Measurements from ENCODE around the gene APAF1.

Gene APAF1

GRCh38 chr12:98725476-98726247, 80.6 kb downstream of the APAF1 start:
- DNase-seq (ENCODE audit: insufficient read length, low spot score) (peak; percentile 39), FAIRE-seq (peak; percentile 86)
- TF ChIP-seq POLR2A (IDR thresholded peaks at IDR 0.05; ENCODE audit: low read depth, low read length): no peak

DNA sequence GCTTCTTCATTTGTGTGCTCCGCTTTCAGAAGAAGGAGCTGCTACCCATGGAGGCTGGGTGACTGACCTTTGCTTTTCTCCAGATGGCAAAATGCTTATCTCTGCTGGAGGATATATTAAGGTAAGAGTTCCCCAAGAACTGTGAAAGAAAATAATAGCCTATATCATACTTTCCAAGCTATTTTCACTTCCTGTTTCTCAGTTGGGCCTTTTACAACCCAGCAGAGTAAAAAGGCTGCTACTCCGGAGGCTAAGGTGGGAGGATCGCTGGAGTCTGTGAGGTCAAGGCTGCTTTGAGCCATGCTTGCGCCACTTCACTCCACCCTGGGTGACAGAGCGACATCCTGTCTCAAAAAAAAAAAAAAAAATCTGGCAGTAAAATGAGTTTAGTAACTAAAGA, 82.1 kb downstream of the APAF1 start:
- FAIRE-seq: no peak
- no peak for TF ChIP-seq POLR2A (IDR thresholded peaks at IDR 0.05; ENCODE audit: low read depth, low read length)
- no peak for DNase-seq (ENCODE audit: insufficient read length, low spot score)

- no peak for DNase-seq (ENCODE audit: insufficient read length, low spot score)
- no peak for FAIRE-seq
- no peak for TF ChIP-seq POLR2A (IDR thresholded peaks at IDR 0.05; ENCODE audit: low read depth, low read length)
These were observed 85.3 kb downstream of the APAF1 start for GRCh38 chr12:98730412-98730811.

DNA sequence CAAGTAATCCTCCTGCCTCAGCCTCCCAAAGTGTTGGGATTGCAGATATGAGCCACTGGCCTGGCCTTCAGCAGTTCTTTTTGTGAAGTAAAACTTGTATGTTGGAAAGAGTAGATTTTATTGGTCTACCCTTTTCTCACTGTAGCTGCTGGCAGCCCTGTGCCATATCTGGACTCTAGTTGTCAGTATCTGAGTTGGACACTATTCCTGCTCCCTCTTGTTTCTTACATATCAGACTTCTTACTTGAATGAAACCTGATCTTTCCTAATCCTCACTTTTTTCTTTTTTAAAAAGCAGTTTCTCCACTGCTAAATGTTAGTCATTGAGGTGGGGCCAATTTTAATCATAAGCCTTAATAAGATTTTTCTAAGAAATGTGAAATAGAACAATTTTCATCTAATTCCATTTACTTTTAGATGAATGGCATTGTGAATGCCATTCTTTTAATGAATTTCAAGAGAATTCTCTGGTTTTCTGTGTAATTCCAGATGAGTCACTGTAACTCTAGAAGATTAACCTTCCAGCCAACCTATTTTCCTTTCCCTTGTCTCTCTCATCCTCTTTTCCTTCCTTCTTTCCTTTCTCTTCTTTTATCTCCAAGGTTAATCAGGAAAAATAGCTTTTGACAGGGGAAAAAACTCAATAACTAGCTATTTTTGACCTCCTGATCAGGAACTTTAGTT, 88.7 kb downstream of the APAF1 start:
- FAIRE-seq (no peak), DNase-seq (ENCODE audit: insufficient read length, low spot score) (no peak)
- no peak for TF ChIP-seq POLR2A (IDR thresholded peaks at IDR 0.05; ENCODE audit: low read depth, low read length)

- no peak for DNase-seq (ENCODE audit: insufficient read length, low spot score)
- no peak for FAIRE-seq
- no peak for TF ChIP-seq POLR2A (IDR thresholded peaks at IDR 0.05; ENCODE audit: low read depth, low read length)
These were observed 90.7 kb downstream of the APAF1 start for GRCh38 chr12:98735821-98736220.

DNA sequence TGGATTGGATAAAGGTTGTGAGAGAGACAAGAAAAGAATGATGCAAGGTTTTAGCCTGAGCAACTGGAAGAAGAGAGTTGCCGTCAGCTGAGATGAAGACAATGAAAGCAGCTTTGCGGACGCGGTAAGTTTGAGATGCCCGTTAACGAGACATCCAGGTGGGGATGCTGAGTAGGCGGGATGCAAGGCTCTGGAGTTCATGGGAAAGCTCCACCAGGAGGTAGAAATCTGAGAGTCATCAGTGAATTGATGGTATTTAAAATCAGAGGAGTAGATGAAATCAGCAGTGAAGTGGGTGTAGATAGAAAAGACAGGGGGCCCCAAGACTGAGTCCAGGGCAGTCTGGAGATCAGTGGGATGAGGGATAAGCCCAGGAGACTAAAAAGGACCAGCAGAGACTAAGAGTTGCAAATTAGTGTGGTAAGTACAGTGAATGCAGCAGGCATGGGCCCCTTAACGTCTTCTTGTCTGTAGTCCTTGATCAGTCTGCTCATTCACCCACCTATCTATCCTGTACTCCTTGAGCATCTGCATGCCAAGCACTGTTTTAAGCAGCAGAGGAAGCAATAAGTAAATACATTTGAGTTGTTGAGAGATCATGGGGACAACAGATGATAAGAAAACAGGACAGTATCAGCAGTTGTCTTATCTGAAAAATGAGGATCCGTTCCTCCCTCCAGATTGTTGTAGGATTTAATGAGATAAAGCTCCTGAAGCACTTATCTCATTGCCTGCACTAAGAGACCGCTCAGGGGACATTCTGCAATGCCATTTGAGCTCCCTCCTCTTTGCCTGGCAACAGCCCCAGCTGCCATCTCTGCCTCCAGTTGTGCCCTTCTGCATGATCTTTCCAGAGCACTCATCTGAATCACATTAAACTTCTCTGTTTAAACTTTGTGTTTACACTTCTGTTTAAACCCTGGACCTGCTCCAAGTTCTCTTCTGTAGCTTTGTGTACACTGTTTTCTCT, 91.5 kb downstream of the APAF1 start:
- no peak for FAIRE-seq
- DNase-seq (ENCODE audit: insufficient read length, low spot score): no peak
- TF ChIP-seq POLR2A (IDR thresholded peaks at IDR 0.05; ENCODE audit: low read depth, low read length): no peak

DNA sequence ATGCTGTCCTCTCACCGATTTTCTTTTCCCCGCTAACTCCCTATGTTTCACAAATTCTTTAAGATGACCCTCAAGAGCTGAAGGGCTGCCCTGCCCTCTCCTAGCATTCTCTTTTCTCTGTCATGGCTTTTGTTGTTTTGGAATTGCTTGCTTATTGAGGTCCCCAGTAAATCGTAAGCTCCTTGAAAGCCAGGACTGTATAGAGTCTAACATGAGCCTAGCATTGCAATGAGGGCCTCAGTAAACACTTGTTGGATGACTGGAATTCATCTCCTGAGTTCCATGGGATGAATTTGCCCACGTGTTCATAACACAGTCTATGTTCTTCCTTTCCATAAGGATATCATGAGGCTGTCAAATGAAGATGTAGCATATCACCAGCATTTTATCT, 92.2 kb downstream of the APAF1 start:
- FAIRE-seq: no peak
- TF ChIP-seq POLR2A (IDR thresholded peaks at IDR 0.05; ENCODE audit: low read depth, low read length): no peak
- no peak for DNase-seq (ENCODE audit: insufficient read length, low spot score)

GRCh38 chr12:98738002-98738401, 92.9 kb downstream of the APAF1 start:
- FAIRE-seq: no peak
- no peak for TF ChIP-seq POLR2A (IDR thresholded peaks at IDR 0.05; ENCODE audit: low read depth, low read length)

DNA sequence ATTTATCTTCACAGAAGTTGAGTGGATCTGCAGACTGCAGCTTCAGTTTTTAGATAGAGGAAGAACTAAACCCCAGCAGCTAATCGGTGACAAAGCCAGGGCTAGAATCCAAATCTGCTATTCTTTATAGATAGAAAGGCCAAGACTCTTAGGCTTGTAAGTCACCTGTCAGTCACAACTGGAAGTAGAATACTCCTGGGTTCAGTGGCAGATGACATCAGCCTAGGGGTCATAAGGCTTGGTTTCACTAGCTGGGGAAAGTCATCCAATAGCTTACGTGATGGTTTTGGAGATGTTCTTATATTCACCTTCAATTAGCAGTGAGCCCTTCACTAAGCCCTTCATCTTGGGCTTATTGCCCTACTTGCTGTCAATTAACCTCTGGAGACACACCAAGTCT, 93.4 kb downstream of the APAF1 start:
- FAIRE-seq: no peak
- DNase-seq (ENCODE audit: insufficient read length, low spot score): no peak
- no peak for TF ChIP-seq POLR2A (IDR thresholded peaks at IDR 0.05; ENCODE audit: low read depth, low read length)

More at GRCh38 chr12:98738002-98738401, 92.9 kb downstream of the APAF1 start:
- DNase-seq (ENCODE audit: insufficient read length, low spot score): no peak

GRCh38 chr12:98740751-98741150, 95.7 kb downstream of the APAF1 start:
- no peak for TF ChIP-seq POLR2A (IDR thresholded peaks at IDR 0.05; ENCODE audit: low read depth, low read length)
- FAIRE-seq (no peak), DNase-seq (ENCODE audit: insufficient read length, low spot score) (no peak)

DNA sequence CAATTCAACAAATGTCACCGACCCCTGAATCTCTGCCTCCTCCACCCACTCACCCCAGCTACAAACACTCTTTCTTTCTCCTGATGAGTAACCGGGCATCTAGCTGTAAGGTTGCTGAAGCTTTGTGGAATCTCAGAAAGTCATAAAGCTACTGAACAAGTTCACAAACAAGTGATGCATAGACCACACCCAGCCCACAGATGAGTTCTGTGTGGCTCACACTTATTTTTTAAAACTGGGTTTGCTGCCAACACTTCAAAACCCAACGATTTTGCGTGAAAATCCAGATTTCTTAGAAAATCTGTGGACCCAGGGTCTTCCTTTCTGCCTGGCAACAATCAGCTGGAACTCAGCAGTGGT, 96.1 kb downstream of the APAF1 start:
- FAIRE-seq (no peak), DNase-seq (ENCODE audit: insufficient read length, low spot score) (no peak)
- TF ChIP-seq POLR2A (IDR thresholded peaks at IDR 0.05; ENCODE audit: low read depth, low read length): no peak

- no peak for FAIRE-seq
- no peak for DNase-seq (ENCODE audit: insufficient read length, low spot score)
- TF ChIP-seq POLR2A (IDR thresholded peaks at IDR 0.05; ENCODE audit: low read depth, low read length): no peak
These were observed 96.6 kb downstream of the APAF1 start for GRCh38 chr12:98741556-98742265.

DNA sequence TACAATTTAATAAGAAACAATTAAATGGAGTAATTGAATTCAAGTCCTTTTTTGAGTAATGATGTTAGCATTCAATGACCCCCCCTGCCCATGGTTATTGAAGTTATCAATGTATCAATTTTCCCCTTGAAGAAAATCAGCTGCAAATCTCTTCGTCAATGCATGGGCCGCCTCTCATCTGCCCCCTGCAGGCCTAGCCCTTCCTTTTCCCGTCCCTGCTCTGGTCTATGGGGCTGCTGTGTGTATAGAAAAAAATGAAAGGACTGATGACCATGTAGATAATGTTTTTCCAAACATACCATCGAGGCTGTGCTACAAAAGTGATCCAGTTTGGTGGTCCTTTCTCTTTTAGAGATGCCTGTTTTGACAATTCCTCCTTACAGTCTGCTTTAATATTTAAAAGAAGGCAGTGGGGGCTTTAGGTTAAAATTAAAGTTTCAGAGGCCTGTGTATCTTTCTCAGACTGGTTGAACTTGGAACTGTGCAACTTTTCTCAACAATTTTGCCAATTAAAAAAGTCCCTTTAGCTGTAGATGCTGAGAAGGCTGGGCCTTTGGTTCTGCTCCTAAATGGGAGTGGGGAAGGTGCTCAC, 98.4 kb downstream of the APAF1 start:
- no peak for FAIRE-seq
- no peak for TF ChIP-seq POLR2A (IDR thresholded peaks at IDR 0.05; ENCODE audit: low read depth, low read length)
- peak; percentile 23 for DNase-seq (ENCODE audit: insufficient read length, low spot score)

Measured in H54 (cell line).